Smooth muscle cell (in vitro differentiated cells): Measurements from ENCODE around the gene C4orf51. TPM values are rescaled to one million over a fixed set of nuclear protein-coding genes. Genes with fewer than 3 reads are reported as not detected.

ENCODE experiments used
- DNase-seq: peaks from one replicate; lab custom pipeline; 2025; ENCODE audit not compliant: unreplicated experiment; lab: John Stamatoyannopoulos, UW
- H2AFZ ChIP-seq: fragments of 200-600 bp; sonication (generic); 2 replicates; pipeline ENCODE4 v1.6.0; 2016; ENCODE audit warnings: antibody characterized with exemption, low read depth, mild to moderate bottlenecking
- H3F3A ChIP-seq: fragments of 200-600 bp; sonication (generic); 2 replicates; pipeline ENCODE4 v1.6.0; 2017; ENCODE audit warnings: antibody characterized with exemption, low read depth
- H3K27ac ChIP-seq: fragments of 200-600 bp; sonication (generic); 2 replicates; pipeline ENCODE4 v1.5.1; 2016; ENCODE audit warnings: low read depth, mild to moderate bottlenecking
- H3K27me3 ChIP-seq: fragments of 200-600 bp; sonication (generic); 2 replicates; pipeline ENCODE4 v1.6.1; 2016; ENCODE audit warnings: low read depth, mild to moderate bottlenecking
- H3K36me3 ChIP-seq: fragments of 200-600 bp; sonication (generic); 2 replicates; pipeline ENCODE4 v1.5.1; 2016; ENCODE audit warnings: low read depth
- H3K4me1 ChIP-seq: fragments of 200-600 bp; sonication (generic); 2 replicates; pipeline ENCODE4 v1.5.1; 2016; ENCODE audit warnings: low read depth
- H3K4me2 ChIP-seq: fragments of 200-600 bp; sonication (generic); 2 replicates; pipeline ENCODE4 v1.6.0; 2016; ENCODE audit warnings: mild to moderate bottlenecking
- H3K4me3 ChIP-seq: fragments of 200-600 bp; sonication (generic); 2 replicates; pipeline ENCODE4 v1.5.1; 2016; ENCODE audit warnings: mild to moderate bottlenecking
- H3K79me2 ChIP-seq: fragments of 200-600 bp; sonication (generic); 2 replicates; pipeline ENCODE4 v1.6.0; 2016; ENCODE audit warnings: low read depth, mild to moderate bottlenecking
- H3K9ac ChIP-seq: fragments of 200-600 bp; sonication (generic); 2 replicates; pipeline ENCODE4 v1.6.0; 2016; ENCODE audit warnings: low read depth
- H3K9me3 ChIP-seq: fragments of 200-600 bp; sonication (generic); replicated peaks from 2 replicates; pipeline ENCODE4 v1.5.1; 2016; ENCODE audit warnings: low read depth
- H4K20me1 ChIP-seq: fragments of 200-600 bp; sonication (generic); 2 replicates; pipeline ENCODE4 v1.6.0; 2016; ENCODE audit warnings: low read depth
- CTCF ChIP-seq: fragments of 200-600 bp; sonication (generic); IDR thresholded peaks from 2 replicates; pipeline ENCODE4 v1.5.1; 2017; ENCODE audit warnings: borderline replicate concordance, mild to moderate bottlenecking, antibody characterized with exemption; ENCODE audit not compliant: insufficient read depth, poor library complexity, severe bottlenecking
- WGBS: methylation state at CpG from one replicate; pipeline ENCODE4 v1.1.7; 2016; ENCODE audit warnings: low lambda C conversion rate; 5-methylcytosine and 5-hydroxymethylcytosine counted together
- polyA plus RNA-seq: library from polyadenylated mRNA; unstranded; fragments of >200 nt; fragmentation: Nextera tagmentation; extraction: Ambion mirVana; gene quantifications from 2 replicates; pipeline ENCODE4 v1.2.1, GENCODE V29; 2016
- total RNA-seq: library from RNA; depleted of rRNA; stranded (reverse); fragments of >200 nt; gene quantifications from 2 replicates; pipeline ENCODE4 v1.2.3, GENCODE V29; 2014

C4orf51 gene
- total and polyA plus RNA-seq, 2 experiments from 2014 or later = not detected

- H2AFZ ChIP-seq = no peak overlapping the region
- no peaks in the 10 kb centered on the region for H3K9me3 ChIP-seq
- no peak overlapping the region for H3K9ac ChIP-seq
- H3K27ac ChIP-seq = no peak overlapping the region
- H3K36me3 ChIP-seq = no peaks in the 10 kb centered on the region
- H4K20me1 ChIP-seq = no peaks in the 10 kb centered on the region
- no peaks in the 10 kb centered on the region for H3K79me2 ChIP-seq
- no peak for DNase-seq
- H3K27me3 ChIP-seq = no peaks in the 10 kb centered on the region
- H3K4me2 ChIP-seq = no peak overlapping the region
- no peak for TF ChIP-seq CTCF
- H3K4me3 ChIP-seq = no peak overlapping the region
- H3F3A ChIP-seq = no peaks in the 10 kb centered on the region
- WGBS = 89% methylated on average over 3 of the region's 3 CpGs
- no peaks in the 10 kb centered on the region for H3K4me1 ChIP-seq
Measured at GRCh38 chr4:145663194-145663593, 16.8 kb upstream of the C4orf51 start.

GRCh38 chr4:145665773-145666172, 14.2 kb upstream of the C4orf51 start:
- H3K9ac ChIP-seq = no peak overlapping the region
- WGBS = 100% methylated on average over 1 of the region's 1 CpG
- no peaks in the 10 kb centered on the region for H3K79me2 ChIP-seq
- H4K20me1 ChIP-seq = no peaks in the 10 kb centered on the region
- H3K27me3 ChIP-seq = no peaks in the 10 kb centered on the region
- H2AFZ ChIP-seq = no peak overlapping the region
- H3K4me3 ChIP-seq = no peak overlapping the region
- no peak overlapping the region for H3K27ac ChIP-seq
- no peaks in the 10 kb centered on the region for H3F3A ChIP-seq
- DNase-seq = no peak
- H3K9me3 ChIP-seq = no peaks in the 10 kb centered on the region
- H3K36me3 ChIP-seq = no peaks in the 10 kb centered on the region
- H3K4me1 ChIP-seq = no peaks in the 10 kb centered on the region
- TF ChIP-seq CTCF = no peak
- H3K4me2 ChIP-seq = no peak overlapping the region

GRCh38 chr4:145670422-145670821, 9.5 kb upstream of the C4orf51 start:
- no peak overlapping the region for H2AFZ ChIP-seq
- H3K79me2 ChIP-seq = no peaks in the 10 kb centered on the region
- no peak overlapping the region for H3K27ac ChIP-seq
- H3K4me2 ChIP-seq = no peak overlapping the region
- H3K36me3 ChIP-seq = no peaks in the 10 kb centered on the region
- H3K4me3 ChIP-seq = no peak overlapping the region
- no peaks in the 10 kb centered on the region for H3K4me1 ChIP-seq
- H3K9me3 ChIP-seq = no peaks in the 10 kb centered on the region
- no peaks in the 10 kb centered on the region for H4K20me1 ChIP-seq
- no peak for DNase-seq
- H3K9ac ChIP-seq = no peak overlapping the region
- no peaks in the 10 kb centered on the region for H3F3A ChIP-seq
- H3K27me3 ChIP-seq = no peaks in the 10 kb centered on the region
- TF ChIP-seq CTCF = no peak

- WGBS = 0% methylated on average over 1 of the region's 1 CpG
- peak overlapping the region; percentile 77 for H3K9ac ChIP-seq
Measured at GRCh38 chr4:145679520-145679919, 426 bp upstream of the C4orf51 start.

More at GRCh38 chr4:145679520-145679919, 426 bp upstream of the C4orf51 start:
- Histone ChIP-seq H4K20me1 (no peaks in the 10 kb centered on the region), H3K36me3 (no peaks in the 10 kb centered on the region), H2AFZ (no peak overlapping the region), H3K4me1 (peaks cover 3% of the 10 kb centered on the region), H3K27ac (peak overlapping the region; percentile 91), H3K79me2 (no peaks in the 10 kb centered on the region), H3F3A (peaks cover 12% of the 10 kb centered on the region), H3K4me2 (peak overlapping the region; percentile 72), H3K4me3 (no peak overlapping the region), H3K27me3 (no peaks in the 10 kb centered on the region), H3K9me3 (peaks cover 6% of the 10 kb centered on the region)
- no peak for TF ChIP-seq CTCF
- DNase-seq = no peak
